ENCODE data around the gene DNAJC7.

DNAJC7 gene

DNA sequence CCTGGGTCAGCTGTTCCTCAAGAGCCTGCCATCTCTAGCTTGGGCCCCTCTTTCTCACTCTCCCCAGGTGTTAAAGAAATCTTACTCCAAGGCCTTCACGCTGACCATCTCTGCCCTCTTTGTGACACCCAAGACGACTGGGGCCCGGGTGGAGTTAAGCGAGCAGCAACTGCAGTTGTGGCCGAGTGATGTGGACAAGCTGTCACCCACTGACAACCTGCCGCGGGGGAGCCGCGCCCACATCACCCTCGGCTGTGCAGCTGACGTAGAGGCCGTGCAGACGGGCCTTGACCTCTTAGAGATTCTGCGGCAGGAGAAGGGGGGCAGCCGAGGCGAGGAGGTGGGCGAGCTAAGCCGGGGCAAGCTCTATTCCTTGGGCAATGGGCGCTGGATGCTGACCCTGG, 43.8 kb downstream of the DNAJC7 start:
- DNase-seq, result no peak

DNA sequence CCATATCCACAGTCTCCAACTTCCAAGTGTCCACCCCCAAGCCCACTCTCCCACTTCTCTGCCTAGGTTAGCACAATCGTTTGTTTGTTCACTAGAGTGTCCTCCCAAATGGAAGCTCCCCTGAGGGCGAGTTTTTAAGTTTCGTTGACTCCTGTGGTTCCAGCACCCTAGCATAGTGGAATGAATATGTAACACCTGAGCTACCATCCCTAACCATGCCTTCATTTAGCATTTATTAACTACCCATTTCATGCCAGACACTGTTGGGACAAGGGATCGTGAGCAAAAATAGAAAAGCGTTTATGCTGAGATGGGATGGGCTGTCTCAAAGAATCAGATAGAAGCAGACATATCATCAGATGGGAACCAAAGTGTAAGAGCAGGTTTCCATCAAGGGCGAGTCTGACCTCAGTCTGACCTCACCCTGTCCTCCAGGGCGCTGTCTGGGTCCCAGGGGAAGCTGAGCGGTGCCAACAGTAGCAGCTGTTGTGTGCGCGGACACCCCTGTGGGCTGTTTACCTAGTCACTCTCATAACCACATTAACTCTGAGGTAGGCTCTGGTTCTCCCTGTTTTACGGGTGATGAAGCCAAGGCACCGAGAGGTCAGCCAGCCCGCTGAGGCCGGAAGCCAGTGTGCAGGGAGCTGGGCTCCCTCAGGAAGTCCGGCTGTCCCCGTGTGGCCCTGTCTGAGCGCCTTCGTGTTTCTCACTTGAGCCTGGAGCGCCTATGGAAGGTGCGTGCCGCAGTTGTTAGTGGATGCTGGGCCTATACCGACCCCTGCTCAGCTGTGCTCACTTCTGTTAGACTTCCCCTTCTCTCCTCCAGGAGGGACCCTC, 44.5 kb downstream of the DNAJC7 start:
- DNase-seq, result no peak

- no peak for DNase-seq
Measured at GRCh38 chr17:41971721-41972523, 45.3 kb downstream of the DNAJC7 start.

DNA sequence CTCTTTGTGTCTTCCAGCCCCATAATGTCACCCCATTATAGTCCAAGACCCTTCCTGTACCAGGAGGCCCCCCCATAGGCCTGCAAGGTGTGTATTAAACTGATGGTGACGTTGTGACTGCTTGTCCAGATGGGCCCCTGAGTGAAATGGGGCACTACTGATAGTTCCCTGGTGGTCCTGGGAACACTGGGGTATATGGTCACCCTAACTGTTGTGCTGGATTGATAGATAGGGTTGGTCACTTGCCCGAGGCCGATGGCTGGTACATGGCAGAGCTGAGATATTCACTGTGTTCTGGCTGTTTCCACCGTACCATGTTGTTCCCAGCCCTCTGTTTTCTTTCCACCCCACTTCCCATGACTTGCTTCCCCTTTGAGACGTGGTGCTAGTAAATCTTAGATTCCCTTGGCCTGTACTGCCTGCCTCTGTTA, 46.3 kb downstream of the DNAJC7 start:
- DNase-seq, result no peak

DNA sequence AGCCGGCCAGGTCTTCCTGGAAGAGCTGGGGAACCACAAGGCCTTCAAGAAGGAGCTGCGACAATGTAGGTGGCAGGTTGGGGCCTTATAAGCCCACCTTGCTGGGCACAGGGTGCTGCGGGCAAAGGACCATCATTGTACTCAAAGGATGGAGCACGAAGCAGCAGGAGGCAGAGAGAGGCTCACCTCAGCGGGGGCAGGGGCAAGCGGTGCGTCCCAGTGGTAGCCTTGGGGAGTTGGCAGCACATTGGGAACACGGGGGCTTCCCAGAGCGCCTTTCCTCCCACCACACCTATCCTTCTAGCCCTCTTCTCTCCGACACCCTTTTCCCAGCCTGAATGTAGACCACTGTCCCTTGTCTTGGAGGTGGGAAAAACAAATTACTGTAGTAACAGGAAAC, 48.6 kb downstream of the DNAJC7 start:
- no peak for DNase-seq

DNA sequence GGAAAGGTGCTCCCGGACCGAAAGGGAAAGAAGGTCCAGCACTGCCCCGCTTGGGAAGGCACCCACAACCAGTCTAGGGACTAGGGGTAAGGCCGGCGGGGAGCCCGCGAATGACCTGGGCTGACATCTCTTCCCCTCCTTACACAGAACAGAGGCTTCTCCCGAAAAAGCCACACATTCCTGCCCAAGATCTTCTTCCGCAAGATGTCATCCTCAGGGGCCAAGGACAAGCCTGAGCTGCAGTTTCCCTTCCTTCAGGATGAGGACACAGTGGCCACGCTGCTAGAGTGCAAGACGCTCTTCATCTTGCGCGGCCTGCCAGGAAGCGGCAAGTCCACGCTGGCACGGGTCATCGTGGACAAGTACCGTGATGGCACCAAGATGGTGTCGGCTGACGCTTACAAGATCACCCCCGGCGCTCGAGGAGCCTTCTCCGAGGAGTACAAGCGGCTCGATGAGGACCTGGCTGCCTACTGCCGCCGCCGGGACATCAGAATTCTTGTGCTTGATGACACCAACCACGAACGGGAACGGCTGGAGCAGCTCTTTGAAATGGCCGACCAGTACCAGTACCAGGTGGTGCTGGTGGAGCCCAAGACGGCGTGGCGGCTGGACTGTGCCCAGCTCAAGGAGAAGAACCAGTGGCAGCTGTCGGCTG, 49.2 kb downstream of the DNAJC7 start:
- DNase-seq, result no peak

- DNase-seq, result no peak
Measured at GRCh38 chr17:41967141-41967920, 49.9 kb downstream of the DNAJC7 start.

DNA sequence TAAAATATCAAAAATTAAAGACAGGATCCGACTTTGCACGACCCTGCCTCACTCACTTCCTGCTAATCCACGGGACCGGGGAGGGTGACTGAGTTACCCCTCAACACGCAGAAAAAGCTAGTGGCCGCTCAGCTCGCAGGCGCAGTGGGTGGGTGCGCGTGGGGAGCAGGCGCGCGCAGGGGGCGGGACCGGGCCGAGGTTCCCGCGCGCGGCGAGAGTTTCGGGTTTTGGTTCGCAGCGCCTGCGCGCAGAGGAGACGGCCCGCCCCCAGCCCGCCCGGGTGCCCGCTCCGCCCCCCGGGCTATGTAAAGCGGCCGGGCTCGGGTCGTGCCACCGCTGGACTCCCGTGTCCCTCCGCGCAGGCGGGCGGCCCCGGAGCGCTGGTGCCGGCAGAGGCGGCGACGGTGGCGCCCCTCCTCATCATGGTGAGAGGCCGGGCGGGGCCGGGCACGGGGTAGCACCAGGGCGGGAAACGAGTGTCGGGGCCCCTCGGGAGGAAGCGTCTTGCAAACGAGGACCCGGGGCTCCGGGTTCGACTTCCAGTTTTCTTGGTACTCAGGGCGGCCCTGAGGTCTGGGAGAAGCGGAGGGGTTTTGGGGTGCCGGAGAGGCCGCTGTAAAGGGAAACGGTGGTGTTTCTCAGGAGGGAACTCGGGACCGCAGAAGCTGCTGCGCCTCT, 50.6 kb downstream of the DNAJC7 start, which contains the start of gene CNP:
Gene CNP (plus strand): TSS at position 333 of the 678 bp plus-strand sequence. CDS start 90 bp downstream, at position 423.
- DNase-seq, result peak; percentile 93

DNA sequence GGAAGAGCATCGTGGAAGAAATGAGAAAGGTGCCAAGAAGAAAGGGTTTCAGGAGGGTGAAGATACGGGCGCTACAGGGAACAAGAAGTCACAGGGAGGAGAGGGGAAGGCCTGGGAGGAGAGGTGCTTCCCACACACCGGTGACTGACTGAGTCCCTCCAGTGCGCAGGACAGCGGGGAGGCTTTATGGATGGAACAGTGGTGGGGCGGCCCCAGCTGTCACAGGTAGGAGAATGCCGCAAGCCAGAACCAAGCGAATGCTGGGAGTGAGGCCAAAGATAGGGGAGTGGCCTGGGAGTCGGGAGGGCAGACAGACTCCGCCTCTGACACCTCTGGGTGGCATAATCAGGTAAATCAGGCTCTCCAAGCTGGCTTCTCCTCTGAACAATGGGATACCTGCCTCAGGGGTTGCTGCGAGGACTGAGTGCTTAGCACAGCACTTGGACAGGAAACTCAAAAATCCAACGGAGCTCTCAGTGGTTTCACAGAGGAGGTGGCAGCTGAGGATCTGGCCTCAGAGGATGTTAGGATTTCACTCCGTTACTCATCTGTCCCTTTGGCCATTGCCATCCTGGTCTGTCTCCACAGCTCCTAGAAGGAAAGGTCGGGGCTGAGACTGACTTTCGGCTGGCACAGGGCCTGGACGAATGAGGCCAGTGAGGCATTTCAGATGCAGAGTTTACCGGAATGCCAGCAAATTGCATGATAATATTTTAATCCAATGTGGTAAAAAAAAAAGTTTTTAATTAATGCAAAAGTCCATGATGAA, 51.4 kb downstream of the DNAJC7 start:
- DNase-seq, result peak; percentile 57

DNA sequence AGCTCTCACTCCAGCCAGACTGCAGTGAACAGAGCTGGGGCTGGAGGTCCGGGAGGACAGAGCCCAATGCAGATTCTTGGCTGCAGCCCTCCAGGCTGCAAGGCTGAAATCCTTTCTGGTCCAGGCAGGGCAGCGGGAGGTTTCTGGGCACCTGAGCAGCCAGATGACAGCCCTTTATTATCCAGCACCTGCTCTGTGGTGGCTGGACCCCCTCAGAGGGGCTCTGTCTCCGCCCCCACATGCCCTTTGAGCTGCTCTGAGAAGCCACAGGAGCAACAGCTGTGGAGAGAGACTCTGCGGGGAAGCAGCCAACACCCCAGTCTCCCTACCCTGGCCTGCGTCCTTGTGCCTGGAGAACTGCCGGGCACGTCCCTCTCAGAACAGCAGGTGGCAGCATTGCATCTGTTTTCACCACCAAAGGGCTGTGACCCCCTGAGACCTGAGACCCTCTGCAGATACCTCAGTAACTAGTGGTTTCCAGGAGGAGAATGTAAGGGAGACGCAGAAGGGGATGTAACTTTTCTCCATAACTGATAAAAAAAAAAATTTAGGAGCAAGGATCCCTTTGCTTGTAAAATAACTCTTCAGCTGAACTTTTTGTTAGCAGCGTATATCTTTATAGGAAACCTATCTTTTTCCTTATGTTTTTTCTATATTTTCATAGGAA, 54.3 kb downstream of the DNAJC7 start:
- DNase-seq, result peak; percentile 86

- no peak for DNase-seq
Measured at GRCh38 chr17:41962111-41962510, 55.1 kb downstream of the DNAJC7 start.

DNA sequence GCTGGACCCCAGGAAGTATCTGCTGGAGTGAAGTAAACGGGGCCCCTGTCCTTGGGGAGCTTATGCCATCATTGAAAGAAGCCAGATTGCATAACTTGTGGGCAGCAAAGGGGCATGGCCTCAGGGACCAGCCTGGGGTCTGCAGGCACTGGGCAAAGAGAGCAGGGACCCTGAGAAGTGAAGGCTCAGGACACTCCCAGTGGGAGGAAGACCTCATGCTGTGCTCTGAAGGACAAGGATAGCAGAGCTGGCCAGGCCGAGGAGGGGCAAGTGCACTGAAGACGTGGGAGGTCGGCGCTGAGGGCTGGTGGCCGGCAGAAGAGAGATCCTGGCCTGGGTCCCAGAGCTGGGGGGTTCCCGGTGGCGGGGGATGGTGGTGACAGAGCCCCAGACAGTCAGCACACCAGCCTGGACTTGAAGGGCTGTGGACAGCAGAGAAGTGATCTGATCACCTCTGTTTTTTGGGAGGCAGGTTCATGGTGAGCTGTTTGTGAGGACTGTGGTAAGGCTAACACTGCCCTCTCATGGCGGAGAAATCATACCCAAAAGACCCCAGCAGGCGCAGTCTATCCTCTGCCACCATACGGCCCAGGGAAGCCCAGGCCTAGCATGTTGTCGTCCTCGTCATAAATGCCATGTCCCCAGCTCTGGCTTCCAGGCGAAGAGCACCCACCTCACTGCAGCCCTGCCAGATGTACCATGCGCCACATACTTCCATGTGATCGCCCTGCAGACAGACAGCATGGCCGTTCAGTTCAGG, 57.7 kb downstream of the DNAJC7 start:
- DNase-seq, result no peak

- DNase-seq, result no peak
Measured at GRCh38 chr17:41959030-41959335, 58.3 kb downstream of the DNAJC7 start.

DNA sequence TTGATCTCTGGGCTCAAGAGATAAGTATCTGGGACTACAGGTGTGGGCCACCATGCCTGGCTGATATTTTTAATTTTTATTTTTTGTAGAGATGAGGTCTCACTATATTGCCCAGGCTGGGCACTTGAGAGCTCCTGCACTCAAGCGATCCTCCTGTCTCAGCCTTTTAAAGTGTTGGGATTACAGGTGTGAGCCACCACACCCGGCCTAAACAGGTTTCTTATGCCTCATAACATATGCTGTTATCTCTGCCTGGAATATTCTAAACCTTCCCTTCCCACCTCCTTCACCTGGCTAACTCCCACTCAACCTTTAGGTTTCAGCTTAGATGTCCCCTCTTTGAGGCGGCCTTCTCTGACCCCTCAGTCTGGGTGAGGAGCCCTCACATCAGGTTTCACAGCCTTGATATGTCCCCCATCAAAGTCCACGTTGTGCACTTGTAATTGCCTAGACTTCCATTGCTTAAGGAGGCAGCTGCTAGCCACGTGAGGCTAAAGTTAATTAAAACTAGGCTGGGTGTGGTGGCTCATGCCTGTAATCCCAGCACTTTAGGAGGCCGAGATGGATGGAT, 59.3 kb downstream of the DNAJC7 start:
- DNase-seq, result no peak

DNA sequence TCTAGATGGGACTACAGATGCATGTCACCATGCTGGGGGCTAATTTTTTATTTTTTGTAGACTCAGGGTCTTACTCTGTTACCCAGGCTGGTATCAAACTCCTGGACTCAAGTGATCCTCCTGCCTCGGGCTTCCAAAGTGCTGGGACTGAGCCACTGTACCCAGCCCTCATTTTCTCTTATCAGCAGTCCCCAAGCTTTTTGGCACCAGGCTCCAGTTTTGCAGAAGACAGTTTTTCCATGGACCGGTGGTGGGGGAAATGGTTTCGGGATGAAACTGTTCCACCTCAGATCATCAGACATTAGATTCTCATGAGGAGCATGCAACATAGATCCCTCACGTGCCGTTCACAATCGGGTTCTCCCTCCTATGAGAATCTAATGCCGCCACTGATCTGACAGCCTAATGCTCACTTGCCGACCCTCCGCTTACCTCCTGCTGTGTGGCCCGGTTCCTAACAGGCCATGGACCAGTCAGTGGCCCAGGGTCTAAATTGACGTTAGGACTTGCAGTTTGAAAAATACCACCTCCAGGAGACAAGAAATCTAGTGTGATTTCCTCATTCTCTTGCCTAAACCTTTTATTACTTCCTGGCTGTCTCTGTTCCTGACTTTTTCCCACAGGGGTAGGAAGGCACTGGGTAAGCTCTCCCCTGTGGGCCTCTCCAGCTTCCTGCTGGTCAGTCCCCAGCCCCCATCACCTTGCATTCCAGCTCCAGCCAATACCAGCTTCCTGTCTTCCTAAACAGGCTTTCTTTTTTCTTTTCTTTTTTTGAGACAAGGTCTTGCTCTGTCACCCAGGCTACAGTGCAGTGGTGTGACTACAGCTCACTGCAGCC, 60.0 kb downstream of the DNAJC7 start:
- DNase-seq, result no peak

DNA sequence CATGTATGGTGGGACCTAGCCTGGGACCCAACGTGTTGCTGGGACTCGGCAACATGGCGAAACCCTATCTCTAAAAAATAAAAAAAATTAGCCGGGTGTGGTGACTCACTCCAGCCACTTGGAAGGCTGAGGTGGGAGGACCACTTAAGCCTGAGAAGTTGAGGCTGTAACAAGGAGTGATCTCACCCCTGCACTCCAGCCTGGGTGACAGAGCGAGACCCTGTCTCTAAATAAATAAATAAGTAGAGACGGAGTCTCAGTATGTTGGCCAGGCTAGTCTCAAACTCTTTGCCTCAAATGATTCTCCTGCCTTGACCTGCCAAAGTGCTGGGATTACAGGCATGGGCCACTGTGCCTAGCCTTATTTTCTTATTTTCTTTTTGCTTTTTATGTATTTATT, 60.7 kb downstream of the DNAJC7 start:
- DNase-seq, result no peak

DNA sequence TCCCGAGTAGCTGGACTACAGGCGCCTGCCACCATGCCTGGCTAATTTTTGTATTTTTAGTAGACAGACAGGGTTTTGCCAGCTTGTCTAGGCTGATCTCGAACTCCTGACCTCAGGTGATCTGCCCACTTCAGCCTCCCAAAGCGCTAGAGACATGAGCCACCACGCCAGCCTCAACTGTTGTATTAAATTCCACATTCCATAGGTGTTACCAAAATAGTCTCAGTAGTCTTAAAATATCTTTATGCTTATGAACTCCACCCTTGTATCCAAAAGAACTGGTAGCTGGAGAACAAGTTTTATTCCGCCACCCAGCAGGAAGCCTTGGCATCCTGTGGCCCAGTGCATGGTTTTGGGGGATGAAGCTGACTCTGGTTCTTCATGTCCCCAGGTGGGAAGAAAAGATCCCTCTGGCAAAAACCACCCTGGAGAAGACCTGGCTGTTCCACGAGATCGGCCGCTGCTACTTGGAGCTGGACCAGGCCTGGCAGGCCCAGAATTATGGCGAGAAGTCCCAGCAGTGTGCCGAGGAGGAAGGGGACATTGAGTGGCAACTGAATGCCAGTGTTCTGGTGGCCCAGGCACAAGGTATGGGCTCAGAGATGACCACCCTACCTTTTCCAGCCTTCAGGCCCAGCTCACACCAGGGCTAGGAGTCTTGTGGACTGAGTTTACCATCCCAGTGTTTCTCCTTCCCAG, 68.3 kb downstream of the DNAJC7 start:
- DNase-seq, result no peak

GRCh38 chr17:41944943-41945342, 72.3 kb downstream of the DNAJC7 start:
- DNase-seq, result no peak
